IPS-NIHi7 (cell line): Measurements from ENCODE around the gene OR4N5.
"Not testable (repeated sequence)": the region's sequence is repeated elsewhere in the genome, so short reads cannot be mapped to it uniquely, and the experiment has no call there.

ENCODE experiments used
- DNase-seq: peaks from one replicate; pipeline ENCODE4 v3.0.0; 2012; ENCODE audit warnings: mixed read lengths; ENCODE audit errors: extremely low spot score

The OR4N5 gene

DNA sequence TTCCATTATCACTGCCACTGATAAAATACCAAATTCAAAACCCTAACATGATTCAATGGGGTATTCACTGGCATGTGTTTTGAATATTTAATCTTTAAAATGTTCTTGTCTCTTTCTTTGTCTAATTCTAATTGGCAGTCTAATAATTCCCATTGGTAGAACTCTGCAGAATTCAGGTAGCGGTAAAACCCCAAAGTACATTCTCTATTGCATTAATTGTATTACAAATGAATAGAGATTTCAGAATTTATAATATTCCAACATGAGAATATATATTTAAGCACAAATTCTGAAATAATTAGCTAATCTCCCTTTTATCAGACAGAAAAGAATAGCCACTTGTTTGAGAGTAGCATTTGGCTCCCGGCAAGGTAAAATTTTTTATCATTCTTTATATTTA, at the start of gene OR4N5:
TSS of gene OR4N5 (plus strand) at position 301 of the 400 bp plus-strand sequence. CDS start 4,916 bp downstream, outside the sequence.
- DNase-seq: no peak

GRCh38 chr14:20092050-20092449, 46.6 kb upstream of the OR4N5 start:
- no peak for DNase-seq

GRCh38 chr14:20093442-20093841, 45.2 kb upstream of the OR4N5 start:
- no peak for DNase-seq

- not testable (repeated sequence) for DNase-seq
Observed at GRCh38 chr14:20098926-20099770, 39.5 kb upstream of the OR4N5 start.

GRCh38 chr14:20110438-20110837, 28.2 kb upstream of the OR4N5 start, which contains the start of gene OR4K17:
TSS of gene OR4K17 (plus strand) at chr14:20110739. CDS start at chr14:20117500, 6,761 bp downstream.
- no peak for DNase-seq

- no peak for DNase-seq
Observed at GRCh38 chr14:20112321-20112720, 26.3 kb upstream of the OR4N5 start.

- no peak for DNase-seq
Observed at GRCh38 chr14:20116748-20117147, 21.9 kb upstream of the OR4N5 start.

DNA sequence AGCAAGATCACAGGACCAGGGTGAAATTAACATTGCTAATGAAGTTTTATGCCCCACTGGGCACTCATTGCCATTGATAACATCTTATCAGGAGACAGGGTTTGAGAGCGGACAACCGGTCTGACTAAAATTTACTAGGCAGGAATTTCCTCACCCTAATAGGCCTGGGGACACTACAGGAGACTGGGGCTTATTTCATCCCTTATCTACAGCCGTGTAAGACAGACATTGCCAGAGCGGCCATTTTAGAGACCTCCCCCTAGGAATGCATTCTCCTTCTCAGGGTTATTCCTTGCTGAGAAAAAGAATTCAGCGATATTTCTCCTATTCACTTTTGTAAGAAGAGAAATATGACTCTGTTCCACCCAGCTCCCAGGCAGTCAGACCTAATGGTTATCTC, 19.8 kb upstream of the OR4N5 start:
- DNase-seq: no peak

GRCh38 chr14:20143911-20144310, 5.3 kb downstream of the OR4N5 start:
- DNase-seq: no peak

GRCh38 chr14:20144820-20145219, 6.2 kb downstream of the OR4N5 start:
- DNase-seq: no peak

GRCh38 chr14:20164462-20164861, 25.8 kb downstream of the OR4N5 start:
- DNase-seq: no peak

GRCh38 chr14:20167091-20167490, 28.5 kb downstream of the OR4N5 start:
- no peak for DNase-seq

DNA sequence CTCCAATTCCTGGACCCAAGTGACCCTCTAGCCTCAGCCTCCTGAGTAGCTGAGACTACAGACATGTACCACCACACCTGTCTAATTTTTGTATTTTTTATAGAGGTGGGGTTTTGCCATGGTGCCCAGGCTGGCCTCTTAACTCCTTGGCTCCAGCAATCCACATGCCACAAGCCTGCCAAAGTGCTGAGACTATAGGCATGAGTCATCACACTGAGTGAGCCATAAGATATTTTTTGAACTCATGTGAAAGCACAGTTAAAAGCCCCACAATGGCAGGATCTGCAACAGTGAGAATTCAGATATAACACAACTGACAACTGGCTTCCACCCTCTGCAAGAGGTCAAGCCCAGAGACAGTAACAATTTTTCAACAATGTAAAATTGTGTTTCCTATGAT, 31.2 kb downstream of the OR4N5 start:
- not testable (repeated sequence) for DNase-seq

GRCh38 chr14:20174205-20174604, 35.6 kb downstream of the OR4N5 start:
- not testable (repeated sequence) for DNase-seq

DNA sequence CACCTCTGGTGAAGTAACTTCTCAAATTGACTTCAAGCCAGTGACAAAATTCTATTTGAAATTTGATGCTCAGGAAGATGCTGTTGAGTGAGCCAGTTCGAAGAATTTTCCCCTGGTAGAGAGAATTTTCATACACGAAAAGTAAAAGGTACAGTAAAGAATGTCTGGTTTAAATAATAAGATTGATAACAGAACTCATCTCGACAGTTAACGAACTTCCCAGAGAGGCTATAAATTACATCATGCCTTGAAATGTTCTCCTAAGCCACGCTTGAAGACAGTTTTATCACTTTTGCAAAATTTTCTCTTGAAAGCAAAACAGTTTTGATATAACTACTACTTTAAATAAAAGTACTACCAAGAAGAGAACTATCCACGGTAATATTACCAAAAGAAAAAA, 37.7 kb downstream of the OR4N5 start:
- no peak for DNase-seq

- no peak for DNase-seq
Observed at GRCh38 chr14:20177433-20177974, 38.9 kb downstream of the OR4N5 start.

DNA sequence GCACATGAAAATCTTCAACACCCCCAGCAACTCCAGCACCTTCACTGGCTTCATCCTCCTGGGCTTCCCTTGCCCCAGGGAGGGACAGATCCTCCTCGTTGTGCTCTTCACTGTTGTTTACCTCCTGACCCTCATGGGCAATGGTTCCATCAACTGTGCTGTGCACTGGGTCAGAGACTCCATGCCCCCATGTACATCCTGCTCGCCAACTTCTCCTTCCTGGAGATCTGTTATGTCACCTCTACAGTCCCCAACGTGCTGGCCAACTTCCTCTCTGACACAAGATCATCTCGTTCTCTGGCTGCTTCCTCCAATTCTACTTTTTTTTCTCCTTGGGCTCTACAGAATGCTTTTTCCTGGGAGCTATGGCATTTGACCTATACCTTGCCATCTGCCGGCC, 40.6 kb downstream of the OR4N5 start:
- DNase-seq: no peak

GRCh38 chr14:20179880-20180279, 41.3 kb downstream of the OR4N5 start:
- DNase-seq: no peak

GRCh38 chr14:20180486-20180885, 41.9 kb downstream of the OR4N5 start:
- DNase-seq: no peak

DNA sequence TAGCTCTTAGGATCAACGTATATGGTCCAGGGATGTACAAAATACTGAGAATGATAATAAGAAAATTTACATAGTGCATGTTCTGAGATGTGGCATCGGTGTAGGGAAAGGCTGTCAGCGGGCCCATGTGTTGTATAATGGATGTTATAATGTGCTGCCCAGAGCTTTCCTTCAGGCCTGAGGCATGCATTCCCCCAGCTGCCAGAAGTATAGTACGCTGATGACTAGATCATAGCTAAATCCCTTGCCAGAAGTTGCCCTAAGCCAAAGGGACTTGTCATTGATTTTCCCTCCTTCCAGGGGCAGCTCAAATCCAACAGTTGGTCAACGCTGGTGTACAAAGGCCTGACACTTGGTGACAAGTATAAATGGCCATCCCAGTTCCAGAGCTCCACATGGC, 45.6 kb downstream of the OR4N5 start:
- DNase-seq: no peak

GRCh38 chr14:20190596-20190995, 52.0 kb downstream of the OR4N5 start, which contains the start of gene OR11G2:
TSS of gene OR11G2 (plus strand) at chr14:20190896. CDS start at chr14:20197438, 6,542 bp downstream.
- no peak for DNase-seq

DNA sequence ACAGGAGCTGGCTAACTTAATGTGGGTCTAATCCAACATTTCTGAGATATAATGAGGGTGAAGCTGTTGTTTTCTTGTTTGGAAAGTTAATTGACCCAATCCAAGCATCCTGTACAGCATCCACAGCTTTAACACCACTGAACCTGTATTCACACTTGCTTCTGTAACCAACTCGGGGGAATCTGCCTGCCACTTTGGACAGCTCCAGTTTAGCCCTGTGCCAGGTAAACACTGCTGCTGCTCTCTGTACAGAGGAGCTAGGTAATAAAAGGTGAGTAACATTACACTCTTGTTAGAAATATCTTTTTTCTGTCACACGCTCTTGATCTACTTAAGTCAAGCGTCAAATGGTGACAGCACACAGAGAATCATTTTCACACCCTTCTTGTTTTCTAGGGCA, 52.8 kb downstream of the OR4N5 start:
- DNase-seq: no peak

DNA sequence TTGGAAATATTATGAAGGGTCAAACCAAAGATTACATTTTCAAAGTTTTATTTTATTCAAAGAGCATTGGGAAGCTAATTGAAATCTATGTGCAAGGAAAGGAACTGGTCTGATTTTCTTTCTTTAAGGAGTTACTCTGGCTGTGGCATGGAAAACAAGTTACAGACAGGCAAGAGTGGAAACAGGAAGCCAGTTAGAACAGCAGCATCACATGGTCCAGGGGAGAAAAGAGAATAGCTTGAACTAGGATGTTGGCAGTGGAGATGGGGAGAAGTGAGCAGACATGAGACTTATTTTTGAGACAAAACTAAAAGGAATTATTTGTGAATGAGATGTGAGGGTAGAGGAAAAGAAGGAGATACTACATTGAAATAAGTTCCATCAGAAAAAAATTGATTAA, 55.5 kb downstream of the OR4N5 start:
- no peak for DNase-seq
